Measurements from ENCODE around the gene PIK3C2G. TPM values are rescaled to one million over a fixed set of nuclear protein-coding genes. Genes with fewer than 3 reads are reported as not detected.

PIK3C2G gene
- polyA plus RNA-seq, 1 of the 3 experiments (the other 2 are of a cell fraction): 0.02 TPM

GRCh38 chr12:18285161-18285560 is 23.8 kb downstream of the PIK3C2G start (continued):
- TF ChIP-seq EZH2phosphoT487 (IDR thresholded peaks at IDR 0.05; ENCODE audit: borderline replicate concordance, low read depth) (no peak), GATA2 (CRISPR knock-in tag; IDR thresholded peaks at IDR 0.05) (no peak), JUND (IDR thresholded peaks at IDR 0.05) (no peak), FOSL2 (IDR thresholded peaks at IDR 0.05; ENCODE audit: borderline replicate concordance, low read depth) (no peak)
- TF ChIP-seq, protein P1, sequence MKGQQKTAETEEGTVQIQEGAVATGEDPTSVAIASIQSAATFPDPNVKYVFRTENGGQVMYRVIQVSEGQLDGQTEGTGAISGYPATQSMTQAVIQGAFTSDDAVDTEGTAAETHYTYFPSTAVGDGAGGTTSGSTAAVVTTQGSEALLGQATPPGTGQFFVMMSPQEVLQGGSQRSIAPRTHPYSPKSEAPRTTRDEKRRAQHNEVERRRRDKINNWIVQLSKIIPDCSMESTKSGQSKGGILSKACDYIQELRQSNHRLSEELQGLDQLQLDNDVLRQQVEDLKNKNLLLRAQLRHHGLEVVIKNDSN (IDR thresholded peaks at IDR 0.05; ENCODE audit: borderline replicate concordance, low read depth): no peak

DNA sequence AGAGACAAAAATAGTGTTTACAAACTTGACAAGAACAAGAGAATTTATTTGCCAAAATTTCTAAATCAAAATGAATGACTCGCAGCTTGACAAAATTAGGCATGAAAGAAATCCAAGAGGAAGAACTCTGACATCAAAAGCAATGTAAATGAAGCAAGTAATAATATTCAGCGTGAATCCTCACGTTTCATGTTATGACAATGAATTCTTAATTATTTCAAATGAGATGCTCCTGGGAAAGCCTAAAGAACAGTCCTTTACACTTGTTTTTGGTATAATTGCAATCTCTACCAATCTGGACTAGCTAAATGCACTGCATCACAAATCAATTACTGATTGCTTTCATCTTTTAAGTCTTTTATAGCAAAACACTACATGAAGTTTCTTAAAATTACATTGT is 29.1 kb downstream of the PIK3C2G start:
- no peaks in the 10 kb centered on the region; a peak in 1 of 4 replicates for H3K4me1 ChIP-seq (ENCODE audit: control insufficient read depth in 1 of 2, insufficient read depth in 2 of 2, low read depth in 1 of 2, low read length in 1 of 2)
- DNase-seq: no peak
- H3K4me2 ChIP-seq: no peak overlapping the region
- H4K20me1 ChIP-seq (ENCODE audit: insufficient read depth): no peaks in the 10 kb centered on the region
- H3K9me3 ChIP-seq: 0 out of 2 replicates have a peak, but pooled peaks cover 9% of the 10 kb centered on the region
- CTCF ChIA-PET: no interaction called here
- 0 out of 2 replicates have a peak, but pooled peaks cover under 1% of the 10 kb centered on the region for H3K9me2 ChIP-seq
- H3K9ac ChIP-seq: no peak overlapping the region
- no peaks in the 10 kb centered on the region for H3K79me2 ChIP-seq (ENCODE audit: insufficient read depth)
- peak overlapping the region in 1 of 2 experiments; percentile 34; a peak in 1 of 4 replicates for H3K27ac ChIP-seq (ENCODE audit: low read depth in 2 of 2, low read length in 1 of 2)
- H3K36me3 ChIP-seq (replicated peaks in 1 of 2; ENCODE audit: control insufficient read depth in 1 of 2, insufficient read depth in 2 of 2, low read length in 1 of 2): no peaks in the 10 kb centered on the region
- 20% methylated on average over 3 of the region's 3 CpGs for WGBS (ENCODE audit: low lambda C conversion rate)
- no peaks in the 10 kb centered on the region for H3K27me3 ChIP-seq (ENCODE audit: insufficient read depth)
- TF ChIP-seq POLR2AphosphoS5 (IDR thresholded peaks at IDR 0.05; ENCODE audit: low read depth, low read length) (no peak), RFX5 (IDR thresholded peaks at IDR 0.05; ENCODE audit: low read length) (no peak), TCF12 (IDR thresholded peaks at IDR 0.05) (no peak), GABPA (IDR thresholded peaks at IDR 0.05; ENCODE audit: low read depth) (no peak), CTCF (IDR thresholded peaks at IDR 0.05) (no peak), RXRA (IDR thresholded peaks at IDR 0.05; ENCODE audit: borderline replicate concordance, low read depth) (no peak), EZH2phosphoT487 (IDR thresholded peaks at IDR 0.05; ENCODE audit: borderline replicate concordance, low read depth) (no peak), REST (IDR thresholded peaks at IDR 0.05; ENCODE audit: low read depth, low read length) (no peak), FOXJ3 (CRISPR knock-in tag; IDR thresholded peaks at IDR 0.05) (no peak), FOXM1 (IDR thresholded peaks at IDR 0.05; ENCODE audit: low read depth) (no peak), RCOR1 (IDR thresholded peaks at IDR 0.05; ENCODE audit: low read length) (no peak), SIN3A (IDR thresholded peaks at IDR 0.05; ENCODE audit: borderline replicate concordance, low read depth, low read length) (no peak), SMC3 (IDR thresholded peaks at IDR 0.05; ENCODE audit: low read depth, low read length) (no peak), TEAD4 (IDR thresholded peaks at IDR 0.05; ENCODE audit: borderline replicate concordance, insufficient read depth) (no peak), CHD2 (IDR thresholded peaks at IDR 0.05; ENCODE audit: low read length, partially characterized antibody) (no peak), EP300 (IDR thresholded peaks at IDR 0.05; ENCODE audit: borderline replicate concordance in 1 of 2, low read depth in 1 of 2, low read length in 1 of 2) (no peak), YY1 (IDR thresholded peaks at IDR 0.05; ENCODE audit: low read depth) (no peak), NRF1 (IDR thresholded peaks at IDR 0.05; ENCODE audit: low read depth, low read length) (no peak)
- TF ChIP-seq, protein P2, sequence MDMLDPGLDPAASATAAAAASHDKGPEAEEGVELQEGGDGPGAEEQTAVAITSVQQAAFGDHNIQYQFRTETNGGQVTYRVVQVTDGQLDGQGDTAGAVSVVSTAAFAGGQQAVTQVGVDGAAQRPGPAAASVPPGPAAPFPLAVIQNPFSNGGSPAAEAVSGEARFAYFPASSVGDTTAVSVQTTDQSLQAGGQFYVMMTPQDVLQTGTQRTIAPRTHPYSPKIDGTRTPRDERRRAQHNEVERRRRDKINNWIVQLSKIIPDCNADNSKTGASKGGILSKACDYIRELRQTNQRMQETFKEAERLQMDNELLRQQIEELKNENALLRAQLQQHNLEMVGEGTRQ (IDR thresholded peaks at IDR 0.05; ENCODE audit: borderline replicate concordance, low read depth, low read length): no peak
- TF ChIP-seq, protein P3, sequence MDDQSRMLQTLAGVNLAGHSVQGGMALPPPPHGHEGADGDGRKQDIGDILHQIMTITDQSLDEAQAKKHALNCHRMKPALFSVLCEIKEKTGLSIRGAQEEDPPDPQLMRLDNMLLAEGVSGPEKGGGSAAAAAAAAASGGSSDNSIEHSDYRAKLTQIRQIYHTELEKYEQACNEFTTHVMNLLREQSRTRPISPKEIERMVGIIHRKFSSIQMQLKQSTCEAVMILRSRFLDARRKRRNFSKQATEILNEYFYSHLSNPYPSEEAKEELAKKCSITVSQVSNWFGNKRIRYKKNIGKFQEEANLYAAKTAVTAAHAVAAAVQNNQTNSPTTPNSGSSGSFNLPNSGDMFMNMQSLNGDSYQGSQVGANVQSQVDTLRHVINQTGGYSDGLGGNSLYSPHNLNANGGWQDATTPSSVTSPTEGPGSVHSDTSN (IDR thresholded peaks at IDR 0.05): no peak
- no peak overlapping the region for H3K4me3 ChIP-seq (ENCODE audit: low read depth in 2 of 2, low read length in 1 of 2)
- no peaks in the 10 kb centered on the region for H3F3A ChIP-seq (replicated peaks; ENCODE audit: insufficient read depth)
- H2AFZ ChIP-seq (ENCODE audit: low read depth): no peak overlapping the region
- POLR2A ChIA-PET: no interaction called here

Measured in SK-N-SH (cell line).